Neural cell (in vitro differentiated cells): ENCODE measurements around the gene ATXN1L. TPM values are rescaled to one million over a fixed set of nuclear protein-coding genes. Genes with fewer than 3 reads are reported as not detected.

Experiments used
- H2AFZ ChIP-seq: fragments of 200-600, 300-800 bp; sonication (generic), shearing (Covaris generic); 2 replicates; pipeline ENCODE4 v1.6.0; 2014; ENCODE audit warnings: low read depth, mild to moderate bottlenecking, antibody characterized with exemption, low read length, moderate library complexity
- H3F3A ChIP-seq: fragments of 200-600 bp; shearing (Covaris generic); 2 replicates; pipeline ENCODE4 v1.6.1; 2016; ENCODE audit warnings: mild to moderate bottlenecking, moderate library complexity, mixed read lengths, antibody characterized with exemption, low read length; ENCODE audit not compliant: insufficient read depth, poor library complexity, severe bottlenecking
- H3K27ac ChIP-seq: fragments of 200-600, 300-800 bp; sonication (generic), shearing (Covaris generic); 2 replicates; pipeline ENCODE4 v1.5.1; 2014; ENCODE audit warnings: mild to moderate bottlenecking, low read length, moderate library complexity
- H3K27me3 ChIP-seq: fragments of 300-800, 200-600 bp; sonication (generic), shearing (Covaris generic); 2 replicates; pipeline ENCODE4 v1.6.0; 2014; ENCODE audit warnings: mild to moderate bottlenecking, low read depth, low read length, moderate library complexity; ENCODE audit not compliant: insufficient read depth
- H3K36me3 ChIP-seq: fragments of 300-800, 200-600 bp; sonication (generic), shearing (Covaris generic); 2 replicates; pipeline ENCODE4 v1.5.1; 2014; ENCODE audit warnings: mild to moderate bottlenecking, antibody characterized with exemption, low read length, moderate library complexity; ENCODE audit not compliant: insufficient read depth
- H3K4me2 ChIP-seq: fragments of 300-800, 200-600 bp; sonication (generic), shearing (Covaris generic); 2 replicates; pipeline ENCODE4 v1.6.0; 2014; ENCODE audit warnings: mild to moderate bottlenecking, low read length
- H3K4me3 ChIP-seq: fragments of 300-800, 200-600 bp; sonication (generic), shearing (Covaris generic); 2 replicates; pipeline ENCODE4 v1.5.1; 2014; ENCODE audit warnings: mild to moderate bottlenecking, low read length, moderate library complexity
- H3K79me2 ChIP-seq: fragments of 200-600 bp; shearing (Covaris generic); replicated peaks from 2 replicates; pipeline ENCODE4 v1.6.0; 2014; ENCODE audit warnings: mild to moderate bottlenecking, low read length, moderate library complexity; ENCODE audit not compliant: insufficient read depth
- H3K9ac ChIP-seq: fragments of 300-800, 200-600 bp; sonication (generic), shearing (Covaris generic); 2 replicates; pipeline ENCODE4 v1.6.1; 2016; ENCODE audit warnings: mild to moderate bottlenecking, low read length, mixed read lengths
- H3K9me2 ChIP-seq: fragments of 200-600 bp; shearing (Covaris generic); 2 replicates; pipeline ENCODE4 v1.6.1; 2016; ENCODE audit warnings: mild to moderate bottlenecking, low read length, mixed read lengths; ENCODE audit not compliant: insufficient read depth
- H3K9me3 ChIP-seq: fragments of 200-600, 300-800 bp; sonication (generic), shearing (Covaris generic); 2 replicates; pipeline ENCODE4 v1.6.1; 2016; ENCODE audit warnings: mild to moderate bottlenecking, mixed run types, low read length, moderate library complexity, mixed read lengths
- H4K20me1 ChIP-seq: fragments of 200-600 bp; shearing (Covaris generic); 2 replicates; pipeline ENCODE4 v1.6.1; 2016; ENCODE audit warnings: mild to moderate bottlenecking, mixed run types; ENCODE audit not compliant: insufficient read depth
- EP300 ChIP-seq: fragments of 450-650 bp; conservative IDR thresholded peaks from 2 replicates; pipeline ENCODE4 v1.6.1; 2014; ENCODE audit warnings: antibody characterized with exemption, mild to moderate bottlenecking, moderate library complexity; ENCODE audit not compliant: poor library complexity, severe bottlenecking
- EZH2 ChIP-seq: fragments of 200-600, 300-800 bp; shearing (Covaris generic), sonication (generic); IDR thresholded peaks from 2 replicates; pipeline ENCODE4 v1.6.1; 2014; ENCODE audit warnings: antibody characterized with exemption, low read length, borderline replicate concordance, mild to moderate bottlenecking; ENCODE audit not compliant: insufficient read depth, poor library complexity, severe bottlenecking
- MXI1 ChIP-seq: fragments of 450-650 bp; conservative IDR thresholded peaks from 2 replicates; pipeline ENCODE4 v1.6.1; 2014; ENCODE audit warnings: antibody characterized with exemption, mild to moderate bottlenecking; ENCODE audit not compliant: poor library complexity, severe bottlenecking
- POLR2AphosphoS5 ChIP-seq: IDR thresholded peaks from 2 replicates; pipeline ENCODE4 v1.6.1; 2012
- RAD21 ChIP-seq: fragments of 450-650 bp; conservative IDR thresholded peaks from 2 replicates; pipeline ENCODE4 v1.6.1; 2014; ENCODE audit warnings: antibody characterized with exemption, mild to moderate bottlenecking, moderate library complexity
- REST ChIP-seq: IDR thresholded peaks from 2 replicates; pipeline ENCODE4 v1.6.1; 2012; ENCODE audit warnings: borderline replicate concordance
- SMC3 ChIP-seq: fragments of 450-650 bp; conservative IDR thresholded peaks from 2 replicates; pipeline ENCODE4 v1.6.1; 2014; ENCODE audit warnings: antibody characterized with exemption, mild to moderate bottlenecking, moderate library complexity; ENCODE audit not compliant: poor library complexity
- TAF1 ChIP-seq: IDR thresholded peaks from 2 replicates; pipeline ENCODE4 v1.6.1; 2012; ENCODE audit warnings: low read depth
- polyA plus RNA-seq: library from polyadenylated mRNA; depleted of rRNA; stranded (reverse); fragments of >200 nt; gene quantifications from 2 replicates; pipeline ENCODE4 v1.2.3, GENCODE V29; 2014
- TF ChIP-seq, protein P1 (sequence below): fragments of 450-650 bp; IDR thresholded peaks from 2 replicates; pipeline ENCODE4 v1.5.1; 2014; ENCODE audit warnings: antibody characterized with exemption, mild to moderate bottlenecking, moderate library complexity; ENCODE audit not compliant: poor library complexity, severe bottlenecking

Gene ATXN1L
- polyA plus RNA-seq, 1 donor from 2014 or later: 9.5 TPM

- Histone ChIP-seq H3K9me3 (no peaks in the 10 kb centered on the region), H3K9ac (no peak overlapping the region), H3K4me3 (no peak overlapping the region), H3K36me3 (no peaks in the 10 kb centered on the region), H3K27ac (no peak overlapping the region), H3K9me2 (no peaks in the 10 kb centered on the region), H3F3A (no peaks in the 10 kb centered on the region), H4K20me1 (no peaks in the 10 kb centered on the region), H2AFZ (no peak overlapping the region), H3K4me2 (no peak overlapping the region), H3K27me3 (no peaks in the 10 kb centered on the region), H3K79me2 (peaks cover 25% of the 10 kb centered on the region)
- no peak for TF ChIP-seq POLR2AphosphoS5
These were observed 2.8 kb downstream of the ATXN1L start for GRCh38 chr16:71848622-71849021.

DNA sequence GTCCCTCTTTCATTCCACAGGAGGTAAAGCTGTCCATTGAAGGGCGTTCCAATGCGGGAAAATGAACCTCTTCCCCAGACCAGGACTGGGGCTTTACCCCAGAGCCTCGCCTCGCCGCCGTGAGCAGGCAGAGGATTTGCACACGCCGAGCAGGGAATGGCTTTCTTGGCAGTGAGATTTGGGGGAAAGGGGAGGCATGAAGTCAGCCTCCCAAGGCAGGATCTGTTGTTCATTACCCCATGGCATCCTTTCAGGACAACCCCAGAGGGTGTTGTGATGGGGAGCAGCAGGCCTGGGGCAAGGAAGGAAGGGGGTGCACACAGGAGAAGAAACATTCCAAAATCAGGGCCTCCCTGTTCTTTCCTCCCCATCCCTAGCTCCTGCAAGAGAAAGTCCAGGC lies 6.0 kb downstream of the ATXN1L start:
- Histone ChIP-seq H3F3A (no peaks in the 10 kb centered on the region), H3K4me2 (no peak overlapping the region), H4K20me1 (no peaks in the 10 kb centered on the region), H3K9me2 (no peaks in the 10 kb centered on the region), H2AFZ (no peak overlapping the region), H3K9ac (no peak overlapping the region), H3K36me3 (no peaks in the 10 kb centered on the region), H3K27ac (no peak overlapping the region), H3K4me3 (no peak overlapping the region), H3K27me3 (no peaks in the 10 kb centered on the region), H3K9me3 (no peaks in the 10 kb centered on the region), H3K79me2 (peaks cover 14% of the 10 kb centered on the region)
- TF ChIP-seq, protein P1, sequence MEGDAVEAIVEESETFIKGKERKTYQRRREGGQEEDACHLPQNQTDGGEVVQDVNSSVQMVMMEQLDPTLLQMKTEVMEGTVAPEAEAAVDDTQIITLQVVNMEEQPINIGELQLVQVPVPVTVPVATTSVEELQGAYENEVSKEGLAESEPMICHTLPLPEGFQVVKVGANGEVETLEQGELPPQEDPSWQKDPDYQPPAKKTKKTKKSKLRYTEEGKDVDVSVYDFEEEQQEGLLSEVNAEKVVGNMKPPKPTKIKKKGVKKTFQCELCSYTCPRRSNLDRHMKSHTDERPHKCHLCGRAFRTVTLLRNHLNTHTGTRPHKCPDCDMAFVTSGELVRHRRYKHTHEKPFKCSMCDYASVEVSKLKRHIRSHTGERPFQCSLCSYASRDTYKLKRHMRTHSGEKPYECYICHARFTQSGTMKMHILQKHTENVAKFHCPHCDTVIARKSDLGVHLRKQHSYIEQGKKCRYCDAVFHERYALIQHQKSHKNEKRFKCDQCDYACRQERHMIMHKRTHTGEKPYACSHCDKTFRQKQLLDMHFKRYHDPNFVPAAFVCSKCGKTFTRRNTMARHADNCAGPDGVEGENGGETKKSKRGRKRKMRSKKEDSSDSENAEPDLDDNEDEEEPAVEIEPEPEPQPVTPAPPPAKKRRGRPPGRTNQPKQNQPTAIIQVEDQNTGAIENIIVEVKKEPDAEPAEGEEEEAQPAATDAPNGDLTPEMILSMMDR: no peak
- TF ChIP-seq REST (no peak), MXI1 (no peak), EZH2 (no peak), RAD21 (no peak), TAF1 (no peak), POLR2AphosphoS5 (no peak), SMC3 (no peak), EP300 (no peak)

DNA sequence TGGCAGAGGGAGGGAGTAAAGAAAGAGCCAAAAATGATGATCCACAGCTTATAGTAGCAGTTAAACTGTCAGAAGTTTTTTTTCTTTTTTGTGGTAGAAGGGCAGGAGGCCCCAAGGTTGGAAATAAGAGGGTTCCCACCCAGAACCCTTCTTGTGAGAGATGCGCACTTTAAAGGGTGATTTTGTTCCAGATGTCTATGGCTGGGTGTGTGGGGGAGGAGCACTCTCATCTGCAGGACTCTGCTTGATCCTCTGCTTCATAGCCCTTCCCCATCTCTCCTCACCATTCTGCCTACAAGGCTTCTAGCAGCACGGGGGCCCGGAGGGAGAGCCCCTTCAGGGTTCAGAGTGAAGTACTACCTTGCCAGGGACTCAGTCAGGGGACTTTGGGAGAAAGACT lies 6.4 kb downstream of the ATXN1L start:
- Histone ChIP-seq H3K27me3 (no peaks in the 10 kb centered on the region), H3K9me2 (no peaks in the 10 kb centered on the region), H3K9ac (no peak overlapping the region), H2AFZ (no peak overlapping the region), H3K4me3 (no peak overlapping the region), H3K9me3 (no peaks in the 10 kb centered on the region), H4K20me1 (no peaks in the 10 kb centered on the region), H3K4me2 (no peak overlapping the region), H3K36me3 (no peaks in the 10 kb centered on the region), H3K27ac (no peak overlapping the region), H3F3A (no peaks in the 10 kb centered on the region), H3K79me2 (peaks cover 10% of the 10 kb centered on the region)
- TF ChIP-seq, protein P1: no peak
- no peak for TF ChIP-seq SMC3
- TF ChIP-seq RAD21: no peak
- TF ChIP-seq POLR2AphosphoS5: no peak
- no peak for TF ChIP-seq EZH2
- no peak for TF ChIP-seq EP300
- TF ChIP-seq TAF1: no peak
- no peak for TF ChIP-seq MXI1
